ENCODE results near the gene OCEL1.
A peak's percentile ranks its signal among the peaks of the same experiment; 100 is the strongest.

The OCEL1 gene

GRCh38 chr19:17216058-17216670 is 9.9 kb upstream of the OCEL1 start:
- Histone ChIP-seq H2AK5ac (ENCODE audit: low read length) (peak overlapping the region; percentile 33), H3K36me3 (ENCODE audit: control insufficient read depth in 1 of 2, insufficient read depth in 2 of 2, low read length in 2 of 2) (peaks cover 46 to 48% of the 10 kb centered on the region in 2 experiments), H2BK5ac (ENCODE audit: low read depth, low read length, poor library complexity) (no peak overlapping the region), H3K4ac (ENCODE audit: low read depth, low read length) (peak overlapping the region; percentile 22), H3K18ac (ENCODE audit: low read length) (peak overlapping the region; percentile 7), H2BK120ac (ENCODE audit: insufficient read depth, low read length, poor library complexity) (no peak overlapping the region), H4K12ac (ENCODE audit: low read depth, low read length) (peak overlapping the region; percentile 91), H2AFZ (ENCODE audit: insufficient read depth, low read length, poor library complexity) (peak overlapping the region; percentile 56), H3K4me2 (ENCODE audit: low read length) (peak overlapping the region; percentile 49), H3K9me3 (ENCODE audit: insufficient read depth, low read depth, low read length) (peaks cover 5% of the 10 kb centered on the region), H3K27me3 (ENCODE audit: insufficient read depth, low read length) (no peaks in the 10 kb centered on the region), H2BK12ac (ENCODE audit: low read length) (peak overlapping the region; percentile 51), H3K9ac (ENCODE audit: low read length) (no peak overlapping the region), H4K8ac (ENCODE audit: low read depth, low read length) (peak overlapping the region; percentile 91), H3K23ac (ENCODE audit: low read length) (no peak overlapping the region), H4K91ac (ENCODE audit: low read depth, low read length) (peak overlapping the region; percentile 80), H3K79me2 (ENCODE audit: control insufficient read depth, insufficient read depth, low read length, poor library complexity) (peaks cover 6% of the 10 kb centered on the region), H3K4me1 (ENCODE audit: control insufficient read depth in 1 of 2, insufficient read depth in 2 of 2, low read length in 2 of 2) (peaks cover 14 to 16% of the 10 kb centered on the region in 2 experiments), H3K79me1 (ENCODE audit: low read length) (peaks cover 15% of the 10 kb centered on the region), H3K4me3 (ENCODE audit: low read depth, low read length) (no peak overlapping the region), H3K27ac (ENCODE audit: low read depth, low read length) (no peak overlapping the region), H3K14ac (ENCODE audit: low read length) (no peak overlapping the region)
- no CpG with 5 or more reads among the region's 13 CpGs for WGBS (ENCODE audit: extremely low coverage, insufficient coverage, insufficient read length)
- DNase-seq, result no peak

- Histone ChIP-seq H3K4me1 (ENCODE audit: control insufficient read depth in 1 of 2, insufficient read depth in 2 of 2, low read length in 2 of 2) (peaks cover 14 to 15% of the 10 kb centered on the region in 2 experiments), H2AFZ (ENCODE audit: insufficient read depth, low read length, poor library complexity) (no peak overlapping the region), H3K27me3 (ENCODE audit: insufficient read depth, low read length) (no peaks in the 10 kb centered on the region), H4K12ac (ENCODE audit: low read depth, low read length) (no peak overlapping the region), H3K36me3 (ENCODE audit: control insufficient read depth in 1 of 2, insufficient read depth in 2 of 2, low read length in 2 of 2) (peaks cover 21 to 23% of the 10 kb centered on the region in 2 experiments), H2BK5ac (ENCODE audit: low read depth, low read length, poor library complexity) (no peak overlapping the region), H3K4me3 (ENCODE audit: low read depth, low read length) (no peak overlapping the region), H3K23ac (ENCODE audit: low read length) (no peak overlapping the region), H4K91ac (ENCODE audit: low read depth, low read length) (no peak overlapping the region), H3K79me2 (ENCODE audit: control insufficient read depth, insufficient read depth, low read length, poor library complexity) (peaks cover 6% of the 10 kb centered on the region), H4K8ac (ENCODE audit: low read depth, low read length) (no peak overlapping the region), H3K9me3 (ENCODE audit: insufficient read depth, low read depth, low read length) (peaks cover 5% of the 10 kb centered on the region), H2BK120ac (ENCODE audit: insufficient read depth, low read length, poor library complexity) (no peak overlapping the region), H3K18ac (ENCODE audit: low read length) (no peak overlapping the region), H3K4me2 (ENCODE audit: low read length) (no peak overlapping the region), H3K27ac (ENCODE audit: low read depth, low read length) (no peak overlapping the region), H3K79me1 (ENCODE audit: low read length) (peaks cover 15% of the 10 kb centered on the region), H3K14ac (ENCODE audit: low read length) (no peak overlapping the region), H3K4ac (ENCODE audit: low read depth, low read length) (no peak overlapping the region), H2BK12ac (ENCODE audit: low read length) (no peak overlapping the region), H2AK5ac (ENCODE audit: low read length) (no peak overlapping the region), H3K9ac (ENCODE audit: low read length) (no peak overlapping the region)
- no CpG with 5 or more reads among the region's 8 CpGs for WGBS (ENCODE audit: extremely low coverage, insufficient coverage, insufficient read length)
- DNase-seq, result no peak
Measured at GRCh38 chr19:17219286-17219685, 6.7 kb upstream of the OCEL1 start.

- peak overlapping the region; percentile 33 for H4K8ac ChIP-seq (ENCODE audit: low read depth, low read length)
- H2BK12ac ChIP-seq (ENCODE audit: low read length), result no peak overlapping the region
- H3K27me3 ChIP-seq (ENCODE audit: insufficient read depth, low read length), result no peaks in the 10 kb centered on the region
- H3K14ac ChIP-seq (ENCODE audit: low read length), result no peak overlapping the region
- no peak overlapping the region for H3K23ac ChIP-seq (ENCODE audit: low read length)
- no peak overlapping the region for H2AFZ ChIP-seq (ENCODE audit: insufficient read depth, low read length, poor library complexity)
- H2BK120ac ChIP-seq (ENCODE audit: insufficient read depth, low read length, poor library complexity), result no peak overlapping the region
- peaks cover 21 to 23% of the 10 kb centered on the region in 2 experiments for H3K36me3 ChIP-seq (ENCODE audit: control insufficient read depth in 1 of 2, insufficient read depth in 2 of 2, low read length in 2 of 2)
- no peak overlapping the region for H3K4me2 ChIP-seq (ENCODE audit: low read length)
- H3K27ac ChIP-seq (ENCODE audit: low read depth, low read length), result no peak overlapping the region
- no peak overlapping the region for H3K4me3 ChIP-seq (ENCODE audit: low read depth, low read length)
- peak overlapping the region; percentile 32 for H2AK5ac ChIP-seq (ENCODE audit: low read length)
- H3K9ac ChIP-seq (ENCODE audit: low read length), result no peak overlapping the region
- peaks cover 8 to 9% of the 10 kb centered on the region in 2 experiments for H3K4me1 ChIP-seq (ENCODE audit: control insufficient read depth in 1 of 2, insufficient read depth in 2 of 2, low read length in 2 of 2)
- H3K4ac ChIP-seq (ENCODE audit: low read depth, low read length), result no peak overlapping the region
- peak; percentile 48 to 66 for DNase-seq
- peaks cover 2% of the 10 kb centered on the region for H3K9me3 ChIP-seq (ENCODE audit: insufficient read depth, low read depth, low read length)
- H2BK5ac ChIP-seq (ENCODE audit: low read depth, low read length, poor library complexity), result no peak overlapping the region
- no peak overlapping the region for H3K18ac ChIP-seq (ENCODE audit: low read length)
- no CpG with 5 or more reads among the region's 14 CpGs for WGBS (ENCODE audit: extremely low coverage, insufficient coverage, insufficient read length)
- H4K91ac ChIP-seq (ENCODE audit: low read depth, low read length), result no peak overlapping the region
- peaks cover 7% of the 10 kb centered on the region for H3K79me1 ChIP-seq (ENCODE audit: low read length)
- H4K12ac ChIP-seq (ENCODE audit: low read depth, low read length), result no peak overlapping the region
- peaks cover under 1% of the 10 kb centered on the region for H3K79me2 ChIP-seq (ENCODE audit: control insufficient read depth, insufficient read depth, low read length, poor library complexity)
Measured at GRCh38 chr19:17220207-17220758, 5.7 kb upstream of the OCEL1 start.

- Histone ChIP-seq H3K4me3 (ENCODE audit: low read depth, low read length) (no peak overlapping the region), H3K4me2 (ENCODE audit: low read length) (no peak overlapping the region), H4K91ac (ENCODE audit: low read depth, low read length) (no peak overlapping the region), H2BK12ac (ENCODE audit: low read length) (no peak overlapping the region), H3K9ac (ENCODE audit: low read length) (no peak overlapping the region), H3K79me1 (ENCODE audit: low read length) (peaks cover 9% of the 10 kb centered on the region), H2BK120ac (ENCODE audit: insufficient read depth, low read length, poor library complexity) (no peak overlapping the region), H2AFZ (ENCODE audit: insufficient read depth, low read length, poor library complexity) (no peak overlapping the region), H3K27ac (ENCODE audit: low read depth, low read length) (no peak overlapping the region), H3K9me3 (ENCODE audit: insufficient read depth, low read depth, low read length) (no peaks in the 10 kb centered on the region), H3K27me3 (ENCODE audit: insufficient read depth, low read length) (no peaks in the 10 kb centered on the region), H3K23ac (ENCODE audit: low read length) (no peak overlapping the region), H3K4ac (ENCODE audit: low read depth, low read length) (no peak overlapping the region), H3K79me2 (ENCODE audit: control insufficient read depth, insufficient read depth, low read length, poor library complexity) (peaks cover 5% of the 10 kb centered on the region), H2BK5ac (ENCODE audit: low read depth, low read length, poor library complexity) (no peak overlapping the region), H3K4me1 (ENCODE audit: control insufficient read depth in 1 of 2, insufficient read depth in 2 of 2, low read length in 2 of 2) (peaks cover 8 to 10% of the 10 kb centered on the region in 2 experiments), H3K36me3 (ENCODE audit: control insufficient read depth in 1 of 2, insufficient read depth in 2 of 2, low read length in 2 of 2) (peaks cover 5 to 7% of the 10 kb centered on the region in 2 experiments), H4K8ac (ENCODE audit: low read depth, low read length) (no peak overlapping the region), H3K14ac (ENCODE audit: low read length) (no peak overlapping the region), H2AK5ac (ENCODE audit: low read length) (peak overlapping the region; percentile 83), H3K18ac (ENCODE audit: low read length) (no peak overlapping the region), H4K12ac (ENCODE audit: low read depth, low read length) (no peak overlapping the region)
- WGBS (ENCODE audit: extremely low coverage, insufficient coverage, insufficient read length), result no CpG with 5 or more reads among the region's 10 CpGs
- DNase-seq, result peak in 1 of 2 donors; percentile 31
Measured at GRCh38 chr19:17225053-17225452, 973 bp upstream of the OCEL1 start.
